ENCODE measurements around the gene UGT2A3. TPM values are rescaled to one million over a fixed set of nuclear protein-coding genes. Genes with fewer than 3 reads are reported as not detected.
"Not testable (repeated sequence)": the region's sequence is repeated elsewhere in the genome, so short reads cannot be mapped to it uniquely, and the experiment has no call there.

UGT2A3 gene
- total RNA-seq (2014; rRNA removed; shearing (Covaris generic)) = not detected in 2 replicates

DNA sequence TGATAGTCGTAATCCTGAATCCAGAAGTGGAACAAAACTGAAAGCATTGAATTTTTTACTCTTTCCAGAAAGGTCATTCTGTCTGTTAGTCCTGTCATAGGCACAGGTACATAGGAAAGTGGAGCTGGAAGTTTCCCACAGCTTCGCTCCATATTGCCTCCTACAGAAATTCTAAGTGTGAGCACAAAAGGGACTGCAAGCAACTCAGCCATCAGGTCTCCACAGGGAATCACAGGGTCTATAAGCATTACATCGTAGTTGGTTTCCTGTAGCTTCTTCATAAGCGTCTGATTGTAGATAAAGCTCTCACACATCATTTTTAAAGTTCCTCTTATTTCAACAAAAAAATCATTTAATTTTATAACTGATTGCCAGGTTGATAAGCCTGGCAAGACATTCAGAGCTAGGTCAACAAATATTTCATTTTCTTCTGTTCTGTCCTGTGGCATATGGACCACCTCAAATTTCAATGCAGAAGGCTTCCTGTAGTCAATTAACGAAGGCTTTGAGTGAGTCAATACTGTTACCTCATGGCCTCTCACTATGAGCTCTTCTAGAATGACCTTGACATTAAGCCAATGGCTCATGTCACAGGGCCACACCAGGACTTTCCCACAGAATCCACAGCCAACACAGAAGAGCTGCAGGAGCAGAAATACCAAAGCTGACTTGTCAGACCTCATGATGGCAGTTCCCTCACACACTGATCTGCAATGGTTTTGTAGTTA, at the start of gene UGT2A3:
Gene UGT2A3, minus strand, starts transcription at position 727 of the 728 bp plus-strand sequence. Its CDS starts 44 bp downstream, at position 683.
- no peak for DNase-seq (ENCODE audit: low read depth)

GRCh38 chr4:68997040-68997439, 45.4 kb upstream of the UGT2A3 start:
- no peak for DNase-seq (ENCODE audit: low read depth)

DNA sequence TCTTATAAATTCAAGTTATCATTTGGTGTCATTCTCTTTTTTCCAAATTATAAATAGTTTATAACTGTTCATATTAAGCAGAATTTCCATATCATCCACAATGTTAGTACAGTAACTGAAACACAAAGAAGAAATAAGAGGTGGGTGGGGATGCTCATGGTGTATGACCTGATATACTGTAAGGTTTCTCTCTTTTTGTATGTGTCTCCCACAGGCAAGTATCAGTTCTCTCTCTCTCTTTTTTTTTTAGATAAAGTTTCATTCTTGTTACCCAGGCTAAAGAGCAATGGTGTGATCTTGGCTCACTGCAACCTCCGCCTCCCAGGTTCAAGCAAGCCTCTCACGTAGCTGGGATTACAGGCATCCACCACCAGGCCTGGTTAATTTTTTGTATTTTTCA, 43.7 kb upstream of the UGT2A3 start:
- no peak for DNase-seq (ENCODE audit: low read depth)

GRCh38 chr4:68987007-68987406, 35.4 kb upstream of the UGT2A3 start:
- no peak for DNase-seq (ENCODE audit: low read depth)

- no peak for DNase-seq (ENCODE audit: low read depth)
Measured at GRCh38 chr4:68985442-68985841, 33.8 kb upstream of the UGT2A3 start.

GRCh38 chr4:68984947-68985346, 33.3 kb upstream of the UGT2A3 start:
- no peak for DNase-seq (ENCODE audit: low read depth)

GRCh38 chr4:68963374-68963773, 11.8 kb upstream of the UGT2A3 start:
- no peak for DNase-seq (ENCODE audit: low read depth)

DNA sequence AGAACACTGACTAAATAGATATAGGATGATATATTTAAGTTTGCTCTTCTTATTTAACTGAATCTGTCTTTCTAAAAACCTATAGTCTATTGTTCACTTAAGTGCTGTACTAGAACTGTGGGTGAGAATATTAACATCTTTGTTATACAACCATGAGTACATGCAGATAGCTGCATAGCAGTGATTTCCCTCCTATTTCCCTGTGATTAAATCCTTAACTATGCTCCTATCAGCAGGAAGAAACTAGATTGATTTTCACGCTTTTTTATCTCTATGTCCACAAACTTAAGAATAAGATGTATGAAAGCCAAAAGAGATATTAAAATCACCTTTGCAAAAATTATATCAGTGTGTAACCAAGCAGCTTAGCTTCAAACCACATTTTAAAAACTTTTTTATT, 11.3 kb upstream of the UGT2A3 start:
- no peak for DNase-seq (ENCODE audit: low read depth)

GRCh38 chr4:68960294-68961163, 8.9 kb upstream of the UGT2A3 start:
- DNase-seq (ENCODE audit: low read depth) = no peak

DNA sequence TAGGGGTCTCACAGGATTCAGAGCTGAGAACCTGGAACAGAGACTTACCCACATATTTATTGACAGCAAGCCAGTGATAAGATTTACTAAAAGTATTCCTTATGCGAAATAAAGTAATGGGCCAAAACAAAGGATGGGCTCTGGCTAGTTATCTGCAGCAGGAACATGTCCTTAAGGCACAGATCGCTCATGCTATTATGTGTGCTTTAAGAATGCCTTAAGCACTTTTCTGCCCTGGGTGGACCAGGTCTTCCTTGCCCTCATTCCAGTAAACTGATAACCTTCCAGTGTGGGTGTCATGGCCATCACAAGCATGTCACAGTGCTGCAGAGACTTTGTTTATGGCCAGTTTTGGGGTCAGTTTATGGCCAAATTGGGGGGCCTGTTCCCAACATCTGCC, 7.5 kb upstream of the UGT2A3 start:
- DNase-seq (ENCODE audit: low read depth) = not testable (repeated sequence)

GRCh38 chr4:68954126-68954525, 2.5 kb upstream of the UGT2A3 start:
- DNase-seq (ENCODE audit: low read depth) = no peak

GRCh38 chr4:68953056-68953596, 1.5 kb upstream of the UGT2A3 start:
- DNase-seq (ENCODE audit: low read depth) = no peak

DNA sequence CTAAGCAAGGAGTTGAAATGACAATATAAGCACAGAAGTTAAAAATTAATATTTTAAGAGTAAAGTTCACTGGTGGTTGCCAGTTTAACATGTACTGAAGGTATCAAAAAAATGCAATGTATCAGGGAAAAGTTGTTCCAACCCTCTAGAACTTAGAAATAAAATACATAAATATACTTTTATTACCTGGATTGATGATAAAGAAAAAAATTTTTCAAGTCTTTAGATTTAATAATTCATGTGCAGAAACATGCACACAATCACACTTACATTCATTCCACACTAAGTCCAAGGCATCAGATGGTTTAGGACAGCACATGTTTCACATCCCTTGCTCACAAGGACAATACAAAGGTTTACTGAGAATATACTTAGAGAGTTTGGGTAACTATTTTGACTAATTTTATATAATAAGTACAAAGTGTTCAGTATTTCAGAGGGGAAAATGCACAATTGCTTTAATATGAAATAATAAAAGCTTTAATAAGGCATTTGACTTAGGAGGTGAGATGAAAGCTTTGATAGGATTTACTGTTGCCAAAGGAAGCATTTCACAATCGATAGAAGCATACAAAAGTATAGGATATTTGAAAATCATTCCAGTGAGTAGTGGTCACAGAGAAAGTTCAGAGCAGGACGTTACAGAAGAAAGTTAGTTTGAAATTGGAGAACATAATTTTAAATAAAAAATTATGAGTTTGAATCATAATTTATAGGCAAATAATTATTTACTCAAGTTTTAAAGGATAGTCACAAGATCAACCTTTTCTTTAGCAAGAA, 392 bp upstream of the UGT2A3 start:
- no peak for DNase-seq (ENCODE audit: low read depth)

DNA sequence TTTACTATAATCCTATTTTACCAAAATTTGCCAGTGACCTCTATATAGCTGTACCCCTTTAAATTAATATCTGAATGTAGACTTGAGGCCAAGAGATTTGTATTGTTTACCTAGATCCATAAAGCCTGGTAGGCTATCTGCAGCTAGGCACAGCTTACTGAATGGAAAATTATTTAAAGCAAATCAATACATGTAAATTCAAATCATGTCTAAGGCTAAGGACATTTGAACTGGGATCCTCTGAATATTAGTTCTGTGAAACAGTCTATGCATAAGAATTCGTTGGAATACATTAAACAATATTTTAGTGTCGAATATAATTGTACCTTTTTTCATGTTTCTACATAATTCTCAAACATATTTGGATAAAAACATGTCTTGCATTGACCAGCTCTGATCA, 1.6 kb downstream of the UGT2A3 start:
- DNase-seq (ENCODE audit: low read depth) = no peak

GRCh38 chr4:68948985-68949384, 2.6 kb downstream of the UGT2A3 start:
- no peak for DNase-seq (ENCODE audit: low read depth)

DNA sequence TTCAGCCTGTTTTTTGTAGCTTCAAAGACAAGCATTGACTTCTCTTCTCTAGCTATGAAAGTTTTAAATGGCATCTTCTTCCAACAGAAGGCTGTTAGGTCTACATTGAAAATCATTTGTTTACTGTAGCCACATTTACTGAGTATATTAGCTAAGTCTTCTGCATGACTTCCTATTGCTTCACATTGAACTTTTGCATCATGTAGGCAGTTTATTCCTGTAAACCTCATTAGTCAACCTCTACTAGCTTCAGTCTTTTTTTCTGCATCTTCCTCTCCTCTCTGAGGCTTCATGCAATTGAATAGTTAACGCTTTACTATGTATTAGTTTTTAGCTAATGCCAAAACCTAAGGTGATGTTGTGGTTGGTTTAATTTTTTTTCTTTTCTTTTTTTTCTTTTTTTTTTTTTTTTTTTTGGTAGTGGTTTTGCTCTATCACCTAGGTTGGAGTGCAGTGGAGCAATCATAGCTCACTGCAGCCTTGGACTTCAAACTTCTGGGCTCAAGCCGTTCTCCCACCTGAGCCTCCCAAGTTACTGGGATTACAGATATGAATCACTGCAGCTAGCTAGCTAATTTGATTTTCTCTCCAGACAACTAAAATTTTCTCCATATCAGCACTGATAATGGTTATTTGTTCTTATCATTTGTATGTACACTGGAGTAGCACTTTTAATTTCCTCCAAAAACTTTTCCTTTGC, 3.4 kb downstream of the UGT2A3 start:
- no peak for DNase-seq (ENCODE audit: low read depth)

- DNase-seq (ENCODE audit: low read depth) = no peak
Measured at GRCh38 chr4:68929076-68929737, 22.4 kb downstream of the UGT2A3 start.

DNA sequence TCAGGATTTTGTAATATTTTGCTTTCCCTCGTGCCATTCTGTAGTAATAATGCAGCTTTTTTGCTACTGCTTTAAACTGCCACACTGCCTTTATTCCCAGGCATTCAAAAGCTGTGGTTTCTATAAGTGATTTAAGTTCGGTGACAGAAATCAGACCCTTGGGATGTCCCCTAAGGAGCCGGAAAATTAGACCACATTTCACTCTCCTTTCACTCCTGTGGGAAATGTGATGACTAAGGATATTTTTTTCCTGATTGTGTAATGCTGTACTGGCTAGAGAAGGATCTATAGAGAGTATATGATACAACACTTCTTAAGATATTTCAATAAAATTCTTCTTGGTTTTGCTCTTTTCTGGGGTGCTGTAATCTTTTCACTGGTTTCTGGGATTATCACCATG, 24.4 kb downstream of the UGT2A3 start:
- DNase-seq (ENCODE audit: low read depth) = no peak

GRCh38 chr4:68922202-68922601, 29.4 kb downstream of the UGT2A3 start:
- DNase-seq (ENCODE audit: low read depth) = not testable (repeated sequence)

DNA sequence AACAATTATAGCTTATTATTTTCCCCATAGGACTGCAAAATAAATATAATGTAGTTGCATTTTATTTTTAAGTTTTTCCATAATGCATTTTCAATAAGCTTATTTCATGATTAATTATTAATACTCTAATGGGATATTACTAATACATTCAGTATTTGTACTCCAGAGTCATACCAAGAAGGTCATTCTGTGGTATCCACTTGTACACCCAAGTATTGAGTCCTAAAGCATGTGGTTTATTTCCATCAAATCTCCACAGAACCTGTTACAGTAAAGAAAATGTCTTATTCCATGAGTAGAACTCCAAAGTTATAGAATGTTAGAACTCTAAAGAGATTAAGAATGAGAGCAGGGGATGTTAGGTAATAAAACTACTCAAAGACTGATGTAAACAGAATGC, 30.6 kb downstream of the UGT2A3 start:
- DNase-seq (ENCODE audit: low read depth) = no peak

DNA sequence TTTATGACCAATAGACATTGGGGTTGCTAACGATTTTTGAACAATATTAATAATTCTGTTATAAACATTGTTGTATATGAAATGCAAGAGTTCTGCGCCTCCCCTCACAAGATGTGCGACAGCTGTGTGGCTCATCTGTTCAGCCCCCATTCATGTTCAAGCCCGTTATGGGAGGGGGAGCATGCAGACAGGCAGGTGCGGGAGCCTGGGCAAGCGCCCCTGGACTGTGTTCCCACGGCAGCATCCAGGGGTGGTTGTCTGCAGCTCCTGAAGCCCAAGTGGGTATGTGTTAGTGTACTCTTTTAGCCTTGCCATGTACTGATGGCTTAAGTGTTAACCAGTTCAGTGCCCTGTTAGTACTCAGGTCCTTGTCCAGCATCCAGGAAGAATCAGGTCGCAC, 34.6 kb downstream of the UGT2A3 start:
- DNase-seq (ENCODE audit: low read depth) = no peak
